Mesenchymal stem cell (in vitro differentiated cells and primary cell): Measurements from ENCODE around the gene TFDP3.

Source experiments
- DNase-seq: peaks from one replicate; pipeline ENCODE4 v3.0.0-alpha.2; 2013
- H2AFZ ChIP-seq: one replicate; pipeline ENCODE4 v1.6.1; 2013; ENCODE audit warnings: low read depth, mild to moderate bottlenecking, control low read depth, inconsistent platforms, low read length, moderate library complexity
- H2AK5ac ChIP-seq: 2 replicates; pipeline ENCODE4 v1.6.1; 2013; ENCODE audit warnings: low read length, moderate library complexity, mild to moderate bottlenecking, inconsistent platforms; ENCODE audit not compliant: severe bottlenecking
- H2BK120ac ChIP-seq: one replicate; pipeline ENCODE4 v1.6.1; 2013; ENCODE audit warnings: low read depth, mild to moderate bottlenecking, inconsistent platforms, low read length, moderate library complexity
- H2BK12ac ChIP-seq, 2 experiments: one replicate each; pipeline ENCODE4 v1.6.1; 2013; ENCODE audit warnings: inconsistent platforms in 2 of 2, low read length in 2 of 2, mild to moderate bottlenecking in 2 of 2, moderate library complexity in 2 of 2, control low read depth in 1 of 2
- H2BK15ac ChIP-seq: one replicate; pipeline ENCODE4 v1.6.1; 2013; ENCODE audit warnings: mild to moderate bottlenecking, low read depth, inconsistent platforms; ENCODE audit not compliant: poor library complexity, severe bottlenecking
- H2BK5ac ChIP-seq: 2 replicates; pipeline ENCODE4 v1.6.1; 2013; ENCODE audit warnings: low read depth, mild to moderate bottlenecking, low read length, control low read depth, inconsistent platforms; ENCODE audit not compliant: poor library complexity, severe bottlenecking
- H3K14ac ChIP-seq, 2 experiments: one replicate each; pipeline ENCODE4 v1.6.1; 2013; ENCODE audit warnings: inconsistent platforms in 2 of 2, low read length in 2 of 2, control low read depth in 1 of 2, mild to moderate bottlenecking in 1 of 2, moderate library complexity in 1 of 2
- H3K18ac ChIP-seq, 2 experiments: one replicate each; pipeline ENCODE4 v1.6.1; 2013; ENCODE audit warnings: inconsistent platforms in 2 of 2, low read length in 2 of 2, control low read depth in 1 of 2, low read depth in 1 of 2, mild to moderate bottlenecking in 1 of 2
- H3K23ac ChIP-seq, 2 experiments: one replicate each; pipeline ENCODE4 v1.6.1; 2013; ENCODE audit warnings: inconsistent platforms in 2 of 2, low read length in 2 of 2, mild to moderate bottlenecking in 2 of 2, moderate library complexity in 2 of 2, control low read depth in 1 of 2
- H3K27ac ChIP-seq: 2 replicates; pipeline ENCODE4 v1.5.1; 2013; ENCODE audit warnings: mild to moderate bottlenecking, moderate library complexity, low read length, control low read depth, inconsistent platforms; ENCODE audit not compliant: poor library complexity, severe bottlenecking
- H3K27me3 ChIP-seq, 2 experiments: 2 replicates each; pipeline versions ENCODE4 v1.6.1 to v1.7.0; 2013; ENCODE audit warnings: low read length in 2 of 2, mild to moderate bottlenecking in 2 of 2, moderate library complexity in 2 of 2, control low read depth in 1 of 2, inconsistent platforms in 1 of 2; ENCODE audit not compliant: control insufficient read depth in 1 of 2, insufficient read depth in 1 of 2
- H3K36me3 ChIP-seq, 2 experiments: 2 replicates each; pipeline versions ENCODE4 v1.6.1 to v1.7.0; 2013; ENCODE audit warnings: low read length in 2 of 2, control low read depth in 1 of 2, inconsistent platforms in 1 of 2, low read depth in 1 of 2, mild to moderate bottlenecking in 1 of 2; ENCODE audit not compliant: insufficient read depth in 2 of 2, control insufficient read depth in 1 of 2
- H3K4ac ChIP-seq, 2 experiments: one replicate each; pipeline ENCODE4 v1.6.1; 2013; ENCODE audit warnings: inconsistent platforms in 2 of 2, low read length in 2 of 2, mild to moderate bottlenecking in 2 of 2, moderate library complexity in 2 of 2, control low read depth in 1 of 2, low read depth in 1 of 2
- H3K4me1 ChIP-seq: 2 replicates; pipeline ENCODE4 v1.6.1; 2013; ENCODE audit warnings: low read depth, low read length, control low read depth; ENCODE audit not compliant: control insufficient read depth, insufficient read depth
- H3K4me2 ChIP-seq: 2 replicates; pipeline ENCODE4 v1.6.1; 2013; ENCODE audit warnings: low read length, mild to moderate bottlenecking, inconsistent platforms; ENCODE audit not compliant: poor library complexity, severe bottlenecking
- H3K4me3 ChIP-seq, 2 experiments: 2 replicates each; pipeline versions ENCODE4 v1.5.1 to v1.7.0; 2013; ENCODE audit warnings: low read length in 2 of 2, mild to moderate bottlenecking in 2 of 2, control low read depth in 1 of 2, low read depth in 1 of 2; ENCODE audit not compliant: insufficient read depth in 1 of 2
- H3K79me1 ChIP-seq: replicated peaks from 2 replicates; pipeline ENCODE4 v1.6.1; 2013; ENCODE audit warnings: mild to moderate bottlenecking, control low read depth, low read length, inconsistent platforms; ENCODE audit not compliant: poor library complexity, severe bottlenecking
- H3K9ac ChIP-seq: 2 replicates; pipeline ENCODE4 v1.7.0; 2013; ENCODE audit warnings: mild to moderate bottlenecking, low read length, moderate library complexity
- H3K9me3 ChIP-seq: 2 replicates; pipeline ENCODE4 v1.7.0; 2013; ENCODE audit warnings: mild to moderate bottlenecking, low read length; ENCODE audit not compliant: control insufficient read depth
- H4K8ac ChIP-seq: one replicate; pipeline ENCODE4 v1.6.1; 2013; ENCODE audit warnings: inconsistent platforms, mild to moderate bottlenecking, low read length, moderate library complexity
- H4K91ac ChIP-seq: one replicate; pipeline ENCODE4 v1.6.1; 2013; ENCODE audit warnings: mild to moderate bottlenecking, low read length, inconsistent platforms
- WGBS: methylation state at CpG from one replicate; pipeline ENCODE4 v1.1.7; 2013; ENCODE audit warnings: mixed read lengths; 5-methylcytosine and 5-hydroxymethylcytosine counted together

Gene TFDP3

GRCh38 chrX:133229361-133229760 lies 11.2 kb upstream of the TFDP3 start:
- H3K4me1 ChIP-seq: no peaks in the 10 kb centered on the region
- WGBS: 87% methylated on average over 3 of the region's 4 CpGs
- DNase-seq: peak; percentile 3
- no peaks in the 10 kb centered on the region for H3K79me1 ChIP-seq
- no peak overlapping the region for H3K4ac ChIP-seq
- no peak overlapping the region for H2AFZ ChIP-seq
- H3K9me3 ChIP-seq: no peaks in the 10 kb centered on the region
- H2BK12ac ChIP-seq: no peak overlapping the region
- no peak overlapping the region for H3K4me2 ChIP-seq
- peaks cover 0 to 22% of the 10 kb centered on the region in 2 experiments for H3K27me3 ChIP-seq
- H3K14ac ChIP-seq: no peak overlapping the region
- H3K23ac ChIP-seq: no peak overlapping the region
- no peak overlapping the region for H3K4me3 ChIP-seq
- H3K18ac ChIP-seq: no peak overlapping the region
- H3K27ac ChIP-seq: no peak overlapping the region
- H2BK15ac ChIP-seq: no peak overlapping the region
- H3K36me3 ChIP-seq: no peaks in the 10 kb centered on the region
- H2BK5ac ChIP-seq: no peak overlapping the region
- H4K8ac ChIP-seq: no peak overlapping the region
- no peak overlapping the region for H2BK120ac ChIP-seq
- H3K9ac ChIP-seq: no peak overlapping the region
- no peak overlapping the region for H4K91ac ChIP-seq
- H2AK5ac ChIP-seq: no peak overlapping the region

- Histone ChIP-seq H4K8ac (no peak overlapping the region), H3K4me2 (no peak overlapping the region), H3K4me1 (peaks cover 2% of the 10 kb centered on the region), H3K18ac (no peak overlapping the region), H3K9me3 (no peaks in the 10 kb centered on the region), H3K23ac (no peak overlapping the region), H2BK120ac (no peak overlapping the region), H3K4me3 (no peak overlapping the region), H3K14ac (no peak overlapping the region), H4K91ac (no peak overlapping the region), H3K4ac (no peak overlapping the region), H3K27ac (no peak overlapping the region), H2AFZ (no peak overlapping the region), H3K9ac (no peak overlapping the region), H2AK5ac (no peak overlapping the region), H3K27me3 (peaks cover 0 to 35% of the 10 kb centered on the region in 2 experiments), H2BK5ac (no peak overlapping the region), H2BK15ac (no peak overlapping the region), H3K36me3 (no peaks in the 10 kb centered on the region), H3K79me1 (no peaks in the 10 kb centered on the region), H2BK12ac (no peak overlapping the region)
- 60% methylated on average over 1 of the region's 1 CpG for WGBS
- peak; percentile 22 for DNase-seq
These were observed 2.4 kb downstream of the TFDP3 start for GRCh38 chrX:133215747-133216146.

- Histone ChIP-seq H2BK15ac (no peak overlapping the region), H2BK5ac (no peak overlapping the region), H3K23ac (no peak overlapping the region), H3K4me1 (peaks cover 2% of the 10 kb centered on the region), H2BK120ac (no peak overlapping the region), H3K4ac (no peak overlapping the region), H2AFZ (no peak overlapping the region), H2AK5ac (no peak overlapping the region), H3K14ac (no peak overlapping the region), H2BK12ac (no peak overlapping the region), H3K27me3 (peaks cover 0 to 29% of the 10 kb centered on the region in 2 experiments), H3K9me3 (no peaks in the 10 kb centered on the region), H3K4me2 (no peak overlapping the region), H3K18ac (no peak overlapping the region), H3K36me3 (no peaks in the 10 kb centered on the region), H4K8ac (no peak overlapping the region), H3K4me3 (no peak overlapping the region), H3K79me1 (no peaks in the 10 kb centered on the region), H3K9ac (no peak overlapping the region), H3K27ac (no peak overlapping the region), H4K91ac (no peak overlapping the region)
- no CpG with 5 or more reads among the region's 3 CpGs for WGBS
- no peak for DNase-seq
These were observed 3.1 kb downstream of the TFDP3 start for GRCh38 chrX:133215017-133215416.

GRCh38 chrX:133214301-133214700 lies 3.9 kb downstream of the TFDP3 start:
- Histone ChIP-seq H4K91ac (no peak overlapping the region), H3K27ac (no peak overlapping the region), H2AK5ac (no peak overlapping the region), H3K4me1 (peaks cover 2% of the 10 kb centered on the region), H3K14ac (no peak overlapping the region), H3K79me1 (no peaks in the 10 kb centered on the region), H4K8ac (no peak overlapping the region), H3K36me3 (no peaks in the 10 kb centered on the region), H3K23ac (no peak overlapping the region), H3K27me3 (peaks cover 0 to 25% of the 10 kb centered on the region in 2 experiments), H2BK12ac (no peak overlapping the region), H3K4me2 (no peak overlapping the region), H2BK120ac (no peak overlapping the region), H3K4me3 (no peak overlapping the region), H3K9ac (no peak overlapping the region), H2BK15ac (no peak overlapping the region), H3K18ac (no peak overlapping the region), H2AFZ (no peak overlapping the region), H2BK5ac (no peak overlapping the region), H3K9me3 (no peaks in the 10 kb centered on the region), H3K4ac (no peak overlapping the region)
- 100% methylated on average over 2 of the region's 3 CpGs for WGBS
- no peak for DNase-seq
